Cardiac ventricle fibroblast (primary cell): ENCODE results near the gene NPM1. TPM values are rescaled to one million over a fixed set of nuclear protein-coding genes. Genes with fewer than 3 reads are reported as not detected.

Experiments used
- total RNA-seq: library from RNA; depleted of rRNA; stranded (reverse); fragments of >200 nt; gene quantifications from 2 replicates; pipeline ENCODE4 v1.2.3, GENCODE V29; 2015

The NPM1 gene
- total RNA-seq: 827 and 1,077 TPM in 2 replicates

GRCh38 chr5:171387345-171387969 is at the start of gene NPM1:
Gene NPM1 (plus strand): TSS chr5:171387849. CDS start chr5:171387949, 100 bp downstream.

GRCh38 chr5:171418982-171419687 is 31.5 kb downstream of the NPM1 start, which contains the start of gene FGF18:
Gene FGF18 (plus strand): TSS chr5:171419647. CDS start chr5:171420200, 553 bp downstream.

Other genes with a start within 250 kb of the NPM1 start
- not detected in 2 replicates for gene TLX3, start 78.6 kb upstream of the NPM1 start, total RNA-seq
- gene FGF18, start 31.8 kb downstream of the NPM1 start, total RNA-seq: 0.24 TPM in 1 of 2 replicates, not detected in the other